Measurements from ENCODE around the gene PDLIM1. TPM values are rescaled to one million over a fixed set of nuclear protein-coding genes. Genes with fewer than 3 reads are reported as not detected.

The PDLIM1 gene
- total RNA-seq, 4 donors from 2014 or later: 25.4 to 74.1 (median 68.5) TPM

GRCh38 chr10:95285556-95285955 lies 5.2 kb downstream of the PDLIM1 start:
- no peaks in the 10 kb centered on the region for H3K9me3 ChIP-seq
- TF ChIP-seq EP300 (IDR thresholded peaks at IDR 0.05) (no peak), POLR2A (IDR thresholded peaks at IDR 0.05) (no peak), POLR2AphosphoS5 (IDR thresholded peaks at IDR 0.05) (no peak), CTCF (IDR thresholded peaks at IDR 0.05) (no peak)
- H3K4me3 ChIP-seq: no peak overlapping the region
- no peak for ATAC-seq
- H3K27ac ChIP-seq: peak overlapping the region in 1 of 4 donors; percentile 1
- peaks cover 21% of the 10 kb centered on the region for H3K27me3 ChIP-seq
- 81 to 95% methylated on average over 2 of the region's 2 CpGs for WGBS, 2 donors (ENCODE audit: low coverage in 1 of 2)
- H3K36me3 ChIP-seq: no peaks in the 10 kb centered on the region
- H3K4me1 ChIP-seq: peaks cover 0 to 19% (median 7%) of the 10 kb centered on the region in 3 donors

GRCh38 chr10:95284807-95285206 lies 6.0 kb downstream of the PDLIM1 start:
- no peak for ATAC-seq
- no peaks in the 10 kb centered on the region for H3K9me3 ChIP-seq
- H3K36me3 ChIP-seq: no peaks in the 10 kb centered on the region
- H3K27me3 ChIP-seq: peaks cover 15% of the 10 kb centered on the region
- WGBS, 2 donors (ENCODE audit: low coverage in 1 of 2): 86 to 88% methylated on average over 2 to 3 of the region's 3 CpGs
- TF ChIP-seq CTCF (IDR thresholded peaks at IDR 0.05) (no peak), POLR2A (IDR thresholded peaks at IDR 0.05) (no peak), EP300 (IDR thresholded peaks at IDR 0.05) (no peak), POLR2AphosphoS5 (IDR thresholded peaks at IDR 0.05) (no peak)
- H3K4me3 ChIP-seq: no peak overlapping the region
- H3K27ac ChIP-seq: peak overlapping the region in 1 of 4 donors; percentile 1
- peaks cover 0 to 19% (median 8%) of the 10 kb centered on the region in 3 donors for H3K4me1 ChIP-seq

- Histone ChIP-seq H3K4me3 (no peak overlapping the region), H3K9me3 (no peaks in the 10 kb centered on the region), H3K4me1 (peaks cover 0 to 39% (median 10%) of the 10 kb centered on the region in 3 donors), H3K27me3 (peaks cover 4% of the 10 kb centered on the region), H3K27ac (no peak overlapping the region), H3K36me3 (no peaks in the 10 kb centered on the region)
- ATAC-seq: no peak
- TF ChIP-seq POLR2A (IDR thresholded peaks at IDR 0.05): no peak
- TF ChIP-seq EP300 (IDR thresholded peaks at IDR 0.05): no peak
- TF ChIP-seq POLR2AphosphoS5 (IDR thresholded peaks at IDR 0.05): no peak
- TF ChIP-seq CTCF (IDR thresholded peaks at IDR 0.05): no peak
- 95 to 96% methylated on average over 3 of the region's 3 CpGs for WGBS, 2 donors (ENCODE audit: low coverage in 1 of 2)
These were observed 8.7 kb downstream of the PDLIM1 start for GRCh38 chr10:95282107-95282506.

DNA sequence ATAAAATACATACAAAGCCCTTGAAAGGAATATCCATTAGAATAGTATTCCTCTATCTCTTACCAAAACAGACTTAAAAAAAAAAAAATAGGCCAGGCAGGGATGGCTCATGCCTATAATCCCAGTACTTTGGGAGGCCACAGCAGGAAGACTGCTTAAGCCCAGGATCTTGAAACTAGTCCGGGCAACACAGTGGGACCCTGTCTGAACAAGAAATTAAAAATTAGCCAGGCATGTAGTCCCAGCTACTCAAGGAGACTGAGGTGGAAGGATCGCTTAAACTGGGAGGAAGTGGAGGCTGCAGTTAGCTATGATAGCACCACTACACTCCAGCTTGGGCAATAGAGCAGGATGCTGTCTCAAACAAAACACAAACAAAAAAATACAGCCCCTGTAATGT lies 9.6 kb downstream of the PDLIM1 start:
- Histone ChIP-seq H3K27ac (peak overlapping the region in 2 of 4 donors; percentile 79 to 85), H3K9me3 (no peaks in the 10 kb centered on the region), H3K27me3 (peaks cover 4% of the 10 kb centered on the region), H3K4me1 (peaks cover 0 to 41% (median 12%) of the 10 kb centered on the region in 3 donors), H3K36me3 (no peaks in the 10 kb centered on the region), H3K4me3 (no peak overlapping the region)
- no peak for ATAC-seq
- WGBS, 2 donors (ENCODE audit: low coverage in 1 of 2): 93 to 96% methylated on average over 2 of the region's 2 CpGs
- TF ChIP-seq POLR2A (IDR thresholded peaks at IDR 0.05): no peak
- TF ChIP-seq CTCF (IDR thresholded peaks at IDR 0.05): no peak
- TF ChIP-seq EP300 (IDR thresholded peaks at IDR 0.05): no peak
- no peak for TF ChIP-seq POLR2AphosphoS5 (IDR thresholded peaks at IDR 0.05)

DNA sequence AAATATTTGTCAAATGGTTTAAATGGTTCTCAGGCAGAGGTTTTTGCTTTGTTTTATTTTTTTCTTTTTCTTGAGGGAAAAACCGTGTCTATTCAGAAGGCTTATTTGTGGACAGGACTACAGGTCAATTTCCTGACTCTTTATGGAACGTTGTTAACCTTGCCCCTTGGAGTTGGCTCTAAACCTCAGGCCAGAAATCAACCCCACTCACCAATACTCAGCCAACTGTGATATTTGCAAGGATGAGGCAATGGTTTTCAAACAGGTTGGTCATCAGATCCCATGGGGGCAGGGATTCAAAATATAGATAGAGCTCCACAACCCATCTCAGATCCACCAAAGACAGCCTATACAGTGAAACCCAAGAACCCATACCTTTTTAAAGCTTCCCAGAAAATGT lies 10.2 kb downstream of the PDLIM1 start:
- no peak for TF ChIP-seq POLR2AphosphoS5 (IDR thresholded peaks at IDR 0.05)
- no peak for TF ChIP-seq EP300 (IDR thresholded peaks at IDR 0.05)
- no peak for TF ChIP-seq CTCF (IDR thresholded peaks at IDR 0.05)
- no peak for TF ChIP-seq POLR2A (IDR thresholded peaks at IDR 0.05)
- no peaks in the 10 kb centered on the region for H3K36me3 ChIP-seq
- H3K4me1 ChIP-seq: peaks cover 0 to 46% (median 13%) of the 10 kb centered on the region in 3 donors
- H3K27me3 ChIP-seq: peaks cover 4% of the 10 kb centered on the region
- WGBS, 2 donors (ENCODE audit: low coverage in 1 of 2): 61 to 75% methylated on average over 1 to 2 of the region's 2 CpGs
- no peak for ATAC-seq
- H3K4me3 ChIP-seq: no peak overlapping the region
- H3K9me3 ChIP-seq: no peaks in the 10 kb centered on the region
- peak overlapping the region in 3 of 4 donors; percentile 7 to 85 (median 79) for H3K27ac ChIP-seq
